H1 (cell line): ENCODE measurements around the gene CLEC14A. TPM values are rescaled to one million over a fixed set of nuclear protein-coding genes. Genes with fewer than 3 reads are reported as not detected.
A peak's percentile ranks its signal among the peaks of the same experiment; 100 is the strongest.

ENCODE experiments used
- CTCF ChIA-PET: fragments of 300-600 bp; sonication (Branson Sonifier 250); formaldehyde crosslinking; loops from one replicate; lab custom pipeline; 2021; ENCODE audit not compliant: partially characterized antibody; lab: Charles Lee
- POLR2A ChIA-PET: fragments of 300-600 bp; sonication (Branson Sonifier 250); formaldehyde crosslinking; loops from one replicate; lab custom pipeline; 2021; ENCODE audit warnings: inconsistent platforms; ENCODE audit not compliant: partially characterized antibody; lab: Charles Lee
- DNase-seq, 2 experiments: peaks; one replicate each; pipeline versions ENCODE4 v3.0.0 to v3.0.0-alpha.2; 2010 to 2022; ENCODE audit warnings: low spot score in 2 of 2, low read depth in 1 of 2, mixed read lengths in 1 of 2
- FAIRE-seq: peaks from 2 replicates; lab custom pipeline; 2011; peaks lifted over from hg19 to GRCh38; lab: Jason Lieb, UNC
- H2AFZ ChIP-seq: 2 replicates; pipeline ENCODE4 v1.8.1; 2012; ENCODE audit warnings: low read length, inconsistent platforms
- H2AK5ac ChIP-seq: 2 replicates; pipeline ENCODE4 v1.6.1; 2013; ENCODE audit warnings: low read depth, low read length
- H2BK120ac ChIP-seq: replicated peaks from 2 replicates; pipeline ENCODE3; 2013; ENCODE audit warnings: low read depth, low read length, inconsistent platforms
- H2BK12ac ChIP-seq: 2 replicates; pipeline ENCODE4 v1.6.1; 2013; ENCODE audit warnings: low read depth, low read length
- H2BK15ac ChIP-seq: 2 replicates; pipeline ENCODE4 v1.6.1; 2013; ENCODE audit warnings: low read length
- H2BK20ac ChIP-seq: 2 replicates; pipeline ENCODE4 v1.6.1; 2013; ENCODE audit warnings: low read length
- H2BK5ac ChIP-seq: 2 replicates; pipeline ENCODE4 v1.6.1; 2013; ENCODE audit warnings: low read depth, low read length
- H3K14ac ChIP-seq: 2 replicates; pipeline ENCODE4 v1.6.1; 2013; ENCODE audit warnings: inconsistent platforms; ENCODE audit not compliant: insufficient read length
- H3K18ac ChIP-seq: 2 replicates; pipeline ENCODE4 v1.6.1; 2013; ENCODE audit warnings: low read length; ENCODE audit errors: extremely low read depth
- H3K23ac ChIP-seq: 2 replicates; pipeline ENCODE4 v1.6.1; 2013; ENCODE audit warnings: inconsistent platforms; ENCODE audit not compliant: insufficient read length
- H3K23me2 ChIP-seq: 2 replicates; pipeline ENCODE4 v1.6.1; 2013; ENCODE audit warnings: low read depth, low read length
- H3K27ac ChIP-seq: 2 replicates; pipeline ENCODE4 v1.6.1; 2011; ENCODE audit warnings: low read depth, low read length, inconsistent platforms
- H3K27me3 ChIP-seq, 4 experiments: replicated peaks in 1 of 4; 1 replicate in 1 of 4; 2 replicates in 3 of 4; pipeline versions ENCODE4 v1.6.1 to v1.8.1; 2011 to 2013; ENCODE audit warnings: low read length in 3 of 4, mild to moderate bottlenecking in 3 of 4, inconsistent platforms in 2 of 4, mixed read lengths in 2 of 4, moderate library complexity in 1 of 4; ENCODE audit not compliant: control insufficient read depth in 3 of 4, insufficient read depth in 3 of 4; ENCODE audit errors: extremely low read depth in 1 of 4
- H3K36me3 ChIP-seq, 4 experiments: 2 replicates each; pipeline versions ENCODE4 v1.6.1 to v1.8.1; 2011 to 2013; ENCODE audit warnings: mild to moderate bottlenecking in 4 of 4, low read length in 3 of 4, moderate library complexity in 2 of 4, control low read depth in 1 of 4, inconsistent platforms in 1 of 4; ENCODE audit not compliant: insufficient read depth in 4 of 4, control insufficient read depth in 2 of 4
- H3K4ac ChIP-seq: replicated peaks from 2 replicates; pipeline ENCODE3; 2013; ENCODE audit warnings: low read length, low read depth, mixed read lengths, inconsistent platforms; ENCODE audit not compliant: insufficient read length
- H3K4me1 ChIP-seq, 4 experiments: replicated peaks in 1 of 4; 1 replicate in 1 of 4; 2 replicates in 3 of 4; pipeline versions ENCODE4 v1.6.1 to v1.8.1; 2011 to 2013; ENCODE audit warnings: low read length in 3 of 4, inconsistent platforms in 2 of 4, mixed read lengths in 1 of 4; ENCODE audit not compliant: insufficient read depth in 4 of 4, control insufficient read depth in 3 of 4
- H3K4me2 ChIP-seq, 2 experiments: 2 replicates each; pipeline versions ENCODE4 v1.6.1 to v1.8.1; 2011 to 2013; ENCODE audit warnings: low read depth in 2 of 2, low read length in 2 of 2, control low read depth in 1 of 2, inconsistent platforms in 1 of 2, mild to moderate bottlenecking in 1 of 2; ENCODE audit not compliant: insufficient read depth in 1 of 2
- H3K4me3 ChIP-seq, 4 experiments: fragments of 200-600, 300-600 bp in 1 of 4; sonication (generic), shearing (Covaris generic), sonication (Bioruptor Twin) in 1 of 4; 2 replicates each; pipeline versions ENCODE4 v1.5.1 to v1.8.1; 2011 to 2016; ENCODE audit warnings: low read length in 4 of 4, low read depth in 3 of 4, control low read depth in 2 of 4, inconsistent platforms in 2 of 4, mild to moderate bottlenecking in 2 of 4, mixed read lengths in 1 of 4, moderate library complexity in 1 of 4; ENCODE audit not compliant: insufficient read depth in 2 of 4; ENCODE audit errors: extremely low read depth in 1 of 4
- H3K56ac ChIP-seq: replicated peaks from 2 replicates; pipeline ENCODE3; 2013; ENCODE audit warnings: low read depth, mild to moderate bottlenecking, mixed read lengths, low read length, inconsistent platforms; ENCODE audit not compliant: insufficient read length
- H3K79me1 ChIP-seq: 2 replicates; pipeline ENCODE4 v1.6.1; 2013; ENCODE audit warnings: low read depth, low read length, control low read depth
- H3K79me2 ChIP-seq, 2 experiments: 2 replicates each; pipeline versions ENCODE4 v1.6.1 to v1.8.1; 2012 to 2013; ENCODE audit warnings: low read length in 2 of 2, mild to moderate bottlenecking in 2 of 2, inconsistent platforms in 1 of 2; ENCODE audit not compliant: insufficient read depth in 2 of 2, control insufficient read depth in 1 of 2
- H3K9ac ChIP-seq, 4 experiments: replicated peaks in 1 of 4; 1 replicate in 1 of 4; 2 replicates in 3 of 4; pipeline versions ENCODE4 v1.6.1 to v1.8.1; 2011 to 2013; ENCODE audit warnings: low read depth in 3 of 4, low read length in 3 of 4, control low read depth in 2 of 4, mild to moderate bottlenecking in 2 of 4, moderate library complexity in 2 of 4, inconsistent platforms in 1 of 4; ENCODE audit errors: extremely low read depth in 1 of 4
- H3K9me3 ChIP-seq, 2 experiments: 2 replicates each; pipeline versions ENCODE4 v1.6.1 to v1.8.1; 2012 to 2013; ENCODE audit warnings: mild to moderate bottlenecking in 2 of 2, moderate library complexity in 2 of 2, control low read depth in 1 of 2, inconsistent platforms in 1 of 2, low read depth in 1 of 2, low read length in 1 of 2, mixed read lengths in 1 of 2; ENCODE audit not compliant: insufficient read depth in 2 of 2
- H4K20me1 ChIP-seq, 2 experiments: replicated peaks in 1 of 2; 2 replicates each; pipeline versions ENCODE3 to v1.8.1; 2011 to 2013; ENCODE audit warnings: inconsistent platforms in 2 of 2, low read length in 2 of 2, mild to moderate bottlenecking in 1 of 2; ENCODE audit not compliant: insufficient read depth in 2 of 2, control insufficient read depth in 1 of 2
- H4K5ac ChIP-seq: 2 replicates; pipeline ENCODE4 v1.6.1; 2013; ENCODE audit warnings: low read length, low read depth, mixed read lengths, inconsistent platforms; ENCODE audit not compliant: insufficient read length
- H4K8ac ChIP-seq: 2 replicates; pipeline ENCODE4 v1.8.0; 2013; ENCODE audit warnings: mild to moderate bottlenecking, moderate library complexity, low read length, inconsistent platforms; ENCODE audit not compliant: insufficient read depth; ENCODE audit errors: extremely low read depth
- H4K91ac ChIP-seq: replicated peaks from 2 replicates; pipeline ENCODE3; 2013; ENCODE audit warnings: low read length, mixed read lengths, inconsistent platforms; ENCODE audit not compliant: insufficient read length
- RBBP5 ChIP-seq: IDR thresholded peaks from 2 replicates; pipeline ENCODE4 v1.7.1; 2012; ENCODE audit warnings: low read depth, mild to moderate bottlenecking, inconsistent platforms, low read length, moderate library complexity, borderline replicate concordance
- TAF1 ChIP-seq: IDR thresholded peaks from 2 replicates; pipeline ENCODE4 v1.6.1; 2011; ENCODE audit warnings: mild to moderate bottlenecking, low read depth, low read length
- TEAD4 ChIP-seq: IDR thresholded peaks from 2 replicates; pipeline ENCODE4 v1.6.1; 2012; ENCODE audit warnings: low read depth, low read length, inconsistent platforms, mixed read lengths
- WGBS, 2 experiments: shearing (Covaris generic) in 1 of 2; methylation state at CpG; one replicate each; pipeline versions ENCODE4 v1.1.6 to v1.1.7; 2013 to 2015; ENCODE audit warnings: low lambda C conversion rate in 2 of 2, mixed read lengths in 2 of 2, inconsistent platforms in 1 of 2, low coverage in 1 of 2, missing lambda C conversion rate in 1 of 2; ENCODE audit not compliant: insufficient replicate concordance in 2 of 2, insufficient coverage in 1 of 2, insufficient read length in 1 of 2; ENCODE audit errors: extremely low coverage in 1 of 2, missing lambda C conversion rate in 1 of 2; 5-methylcytosine and 5-hydroxymethylcytosine counted together
- polyA plus RNA-seq, 7 experiments: library from polyadenylated mRNA; depleted of rRNA in 3 of 7; stranded (reverse) in 5 of 7; unstranded in 2 of 7; fragments of >200 nt in 5 of 7; fragments of 200-250 nt in 2 of 7; gene quantifications; 1 replicate in 5 of 7; 2 replicates in 1 of 7; 4 replicates in 1 of 7; pipeline versions ENCODE4 v1.2.1 to v1.2.3, GENCODE V29; 2011 to 2013; ENCODE audit warnings: missing spikeins in 2 of 7, mixed read lengths in 2 of 7
- total RNA-seq: library from RNA; stranded (reverse); fragmentation: NEBNext Ultra II Directional; extraction: Animal tissue kit (Norgen Biotek cat#: 25700); gene quantifications from 2 replicates; pipeline ENCODE4 v1.2.1, GENCODE V29; 2021

CLEC14A gene
- total and polyA plus RNA-seq, 2 of the 8 experiments (the other 6 are each of a cell fraction or from before 2014, with no cell fraction given) = 0.09 to 0.13 TPM

DNA sequence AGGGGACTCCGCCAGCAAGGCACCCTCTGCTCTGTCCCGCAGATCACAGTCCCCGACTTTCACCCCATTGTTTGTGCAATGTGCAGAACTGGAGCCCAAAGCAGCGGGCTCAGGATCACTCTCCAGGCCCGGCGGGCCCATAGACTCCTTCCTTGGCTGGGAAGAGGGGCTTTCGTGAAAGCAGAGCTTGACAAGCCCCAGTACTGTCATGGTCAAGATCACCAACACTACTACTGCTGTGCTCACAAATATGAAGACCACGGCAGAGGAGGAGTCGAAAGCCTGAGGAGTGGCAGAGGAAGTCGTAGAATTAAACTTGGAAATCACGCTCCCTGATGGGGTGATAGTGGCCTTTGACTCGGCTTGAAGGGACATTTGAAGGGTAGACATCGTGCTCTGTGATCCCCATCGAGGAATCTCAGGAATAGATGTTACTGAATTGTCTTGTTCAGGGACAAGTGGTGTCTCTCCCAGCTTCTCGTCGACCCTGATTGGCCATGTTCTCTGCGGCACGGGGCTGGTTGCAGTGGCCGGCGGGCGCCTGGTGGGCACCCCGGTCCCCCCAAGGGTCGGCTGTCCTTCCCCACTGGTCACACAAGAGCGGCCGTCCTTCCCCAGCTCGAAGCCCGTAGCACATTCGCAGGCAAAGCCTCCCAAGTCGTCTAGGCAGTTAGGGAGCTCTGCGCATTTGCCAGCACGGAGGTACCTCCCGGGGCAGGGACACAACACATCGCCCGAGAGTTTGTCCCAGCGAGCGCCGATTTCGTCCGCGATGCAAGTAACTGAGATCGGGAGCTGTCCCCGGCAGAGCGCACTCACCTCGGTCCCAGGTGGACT lies 1.1 kb downstream of the CLEC14A start:
- no peak overlapping the region for H2BK20ac ChIP-seq
- CTCF ChIA-PET = interaction anchor here (0.6 to 1.7 kb wide), 11 partner anchors 14 to 352 kb away, joined by 3 to 4 read pairs (median 3); no protein-coding TSS in a partner anchor
- H3K79me1 ChIP-seq = no peaks in the 10 kb centered on the region
- H2BK120ac ChIP-seq = no peak overlapping the region
- H2BK15ac ChIP-seq = no peak overlapping the region
- H3K18ac ChIP-seq = no peak overlapping the region
- no peak overlapping the region for H4K5ac ChIP-seq
- no peak for FAIRE-seq
- no peak overlapping the region for H2BK12ac ChIP-seq
- no peak overlapping the region for H3K56ac ChIP-seq
- H2AFZ ChIP-seq = peak overlapping the region; percentile 66
- H3K14ac ChIP-seq = no peak overlapping the region
- no peak overlapping the region for H3K9ac ChIP-seq
- peaks cover 0 to 14% (median 6%) of the 10 kb centered on the region in 4 experiments; a peak in 5 of 7 replicates for H3K4me1 ChIP-seq
- peak overlapping the region; percentile 87 to 95 for H3K4me2 ChIP-seq
- peak; percentile 19 to 73 for DNase-seq
- H3K9me3 ChIP-seq = no peaks in the 10 kb centered on the region
- no peak overlapping the region for H4K8ac ChIP-seq
- no peak overlapping the region for H2BK5ac ChIP-seq
- H3K23ac ChIP-seq = no peak overlapping the region
- peaks cover 10% of the 10 kb centered on the region; the same call in 1 of the 2 replicates for H3K23me2 ChIP-seq
- H3K27ac ChIP-seq = no peak overlapping the region
- no peak overlapping the region for H2AK5ac ChIP-seq
- H3K79me2 ChIP-seq = no peaks in the 10 kb centered on the region
- WGBS, 2 experiments = 20% methylated on average over 40 of the region's 44 CpGs; no CpG with 5 or more reads in 1 of the 2 experiments
- H3K27me3 ChIP-seq = peaks cover 28 to 58% (median 43%) of the 10 kb centered on the region in 4 experiments
- H4K91ac ChIP-seq = no peak overlapping the region
- H3K4ac ChIP-seq = no peak overlapping the region
- POLR2A ChIA-PET = interaction anchor here (0.8 to 4.5 kb wide), 7 partner anchors 14 to 133 kb away, joined by 3 to 33 read pairs (median 3); partner anchors contain the start of gene SSTR1
- no peaks in the 10 kb centered on the region; a peak in 2 of 8 replicates for H3K36me3 ChIP-seq
- H4K20me1 ChIP-seq = no peaks in the 10 kb centered on the region
- H3K4me3 ChIP-seq = peak overlapping the region; percentile 37 to 66 (median 57)
- TF ChIP-seq RBBP5 (no peak), TEAD4 (no peak), TAF1 (no peak)
